BLaER1 treated with 17β-estradiol and CSF1 and Interleukin-3, amounts not matched to agents 10 nM and 100 nM (cell line): Measurements from ENCODE around the gene DOCK1.

Experiments
- H3K27ac ChIP-seq, 11 experiments: shearing (Covaris generic); formaldehyde crosslinking; 2 replicates each; pipeline ENCODE4 v1.8.1; 2022
- H3K27me3 ChIP-seq, 11 experiments: shearing (Covaris generic); formaldehyde crosslinking; 2 replicates each; pipeline ENCODE4 v1.8.1; 2022
- H3K36me3 ChIP-seq, 11 experiments: shearing (Covaris generic); formaldehyde crosslinking; 2 replicates each; pipeline ENCODE4 v1.8.1; 2022
- H3K4me1 ChIP-seq, 10 experiments: shearing (Covaris generic); formaldehyde crosslinking; 2 replicates each; pipeline ENCODE4 v1.8.1; 2022
- H3K4me2 ChIP-seq, 11 experiments: shearing (Covaris generic); formaldehyde crosslinking; 2 replicates each; pipeline ENCODE4 v1.8.1; 2022
- H3K4me3 ChIP-seq, 10 experiments: shearing (Covaris generic); formaldehyde crosslinking; 2 replicates each; pipeline ENCODE4 v1.8.1; 2022
- H3K9ac ChIP-seq, 11 experiments: shearing (Covaris generic); formaldehyde crosslinking; 2 replicates each; pipeline ENCODE4 v1.8.1; 2022
- H3K9me3 ChIP-seq, 11 experiments: shearing (Covaris generic); formaldehyde crosslinking; replicated peaks in 1 of 11; 2 replicates each; pipeline ENCODE4 v1.8.1; 2022
- H4K20me1 ChIP-seq, 11 experiments: shearing (Covaris generic); formaldehyde crosslinking; 2 replicates each; pipeline ENCODE4 v1.8.1; 2022
- Cebpa-rat ChIP-seq, 11 experiments: shearing (Covaris generic); IDR thresholded peaks; 2 replicates each; pipeline ENCODE4 v1.8.1; 2022

DOCK1 gene

GRCh38 chr10:126939706-126940105 is 34.5 kb downstream of the DOCK1 start:
- Histone ChIP-seq H3K4me3 (no peak overlapping the region), H3K27ac (no peak overlapping the region), H3K9me3 (peaks cover 0 to 12% (median 4%) of the 10 kb centered on the region in 11 experiments; a peak in 5 of 22 replicates), H3K9ac (no peak overlapping the region), H4K20me1 (no peaks in the 10 kb centered on the region), H3K36me3 (no peaks in the 10 kb centered on the region), H3K4me2 (no peak overlapping the region), H3K4me1 (peaks cover 0 to 7% (median 0%) of the 10 kb centered on the region in 10 experiments; a peak in 3 of 20 replicates), H3K27me3 (no peaks in the 10 kb centered on the region)
- TF ChIP-seq Cebpa-rat (IDR thresholded peaks at IDR 0.05), result no peak

GRCh38 chr10:126940670-126941310 is 35.6 kb downstream of the DOCK1 start:
- H3K4me1 ChIP-seq, result no peaks in the 10 kb centered on the region
- no peak overlapping the region for H3K9ac ChIP-seq
- H3K4me2 ChIP-seq, result no peak overlapping the region
- H3K27ac ChIP-seq, result no peak overlapping the region
- peaks cover 0 to 12% (median 4%) of the 10 kb centered on the region in 11 experiments; a peak in 5 of 22 replicates for H3K9me3 ChIP-seq
- no peaks in the 10 kb centered on the region for H4K20me1 ChIP-seq
- no peak for TF ChIP-seq Cebpa-rat (IDR thresholded peaks at IDR 0.05)
- no peak overlapping the region for H3K4me3 ChIP-seq
- no peaks in the 10 kb centered on the region for H3K36me3 ChIP-seq
- H3K27me3 ChIP-seq, result no peaks in the 10 kb centered on the region

DNA sequence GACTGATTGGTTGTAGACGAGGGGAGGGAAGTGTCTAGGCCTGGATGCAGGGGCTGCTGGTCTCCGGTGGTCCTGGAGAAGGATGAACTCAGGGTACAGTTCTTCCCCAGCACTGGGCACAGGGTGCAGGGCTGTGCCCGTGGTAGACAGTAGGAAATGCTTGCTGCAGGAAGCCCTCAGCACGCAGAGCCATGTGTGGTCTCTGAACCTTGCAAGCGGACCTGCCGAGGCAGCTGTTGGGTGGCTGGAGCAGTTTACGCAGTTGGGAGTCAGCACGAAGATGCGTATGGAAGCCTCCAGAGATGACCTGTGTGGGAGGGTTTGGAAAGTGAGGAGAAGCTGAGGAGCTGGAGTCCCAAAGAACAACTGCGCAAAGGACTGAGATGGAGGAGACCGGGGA is 39.0 kb downstream of the DOCK1 start:
- H3K27ac ChIP-seq, result no peak overlapping the region
- TF ChIP-seq Cebpa-rat (IDR thresholded peaks at IDR 0.05), result no peak
- no peak overlapping the region for H3K4me3 ChIP-seq
- H3K36me3 ChIP-seq, result no peaks in the 10 kb centered on the region
- H3K4me2 ChIP-seq, result no peak overlapping the region
- H4K20me1 ChIP-seq, result no peaks in the 10 kb centered on the region
- H3K9ac ChIP-seq, result no peak overlapping the region
- H3K27me3 ChIP-seq, result no peaks in the 10 kb centered on the region
- no peaks in the 10 kb centered on the region for H3K4me1 ChIP-seq
- peaks cover 20 to 29% (median 24%) of the 10 kb centered on the region in 11 experiments for H3K9me3 ChIP-seq

DNA sequence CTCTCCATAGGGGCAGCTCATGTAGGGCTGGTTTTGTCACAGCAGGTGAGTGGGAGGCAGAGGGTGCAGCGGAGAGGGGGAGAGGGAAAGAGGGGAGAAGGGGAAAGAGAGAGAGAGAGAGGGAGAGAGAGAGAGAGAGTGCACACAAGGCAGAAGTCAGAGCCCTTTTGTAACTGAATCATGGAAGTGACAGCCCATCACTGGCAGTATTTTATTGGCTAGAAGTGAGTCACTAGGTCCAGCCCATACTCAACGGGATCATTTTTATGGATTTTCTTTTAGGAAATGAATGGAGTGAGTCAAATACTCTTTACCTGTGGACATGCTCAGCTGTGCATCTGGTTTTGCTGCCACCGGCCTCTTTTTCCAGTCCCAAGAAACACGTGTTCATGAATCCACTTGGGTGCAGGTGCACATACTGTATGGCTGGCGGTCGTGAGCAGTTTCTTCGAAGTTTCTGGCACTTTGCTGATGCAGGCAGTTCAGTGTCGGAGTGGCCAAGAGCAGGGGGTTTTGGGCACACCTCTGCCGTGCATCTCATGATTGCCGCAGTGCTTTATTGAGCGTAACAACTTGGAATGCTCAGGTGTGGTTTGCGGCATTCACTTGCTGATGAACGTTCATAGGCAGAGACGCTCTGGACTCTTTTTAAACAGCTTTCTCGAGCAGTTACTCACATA is 40.3 kb downstream of the DOCK1 start:
- H3K4me1 ChIP-seq, result no peaks in the 10 kb centered on the region
- no peak overlapping the region for H3K27ac ChIP-seq
- H3K4me2 ChIP-seq, result no peak overlapping the region
- no peaks in the 10 kb centered on the region for H3K36me3 ChIP-seq
- H3K9me3 ChIP-seq, result peaks cover 26 to 41% (median 36%) of the 10 kb centered on the region in 11 experiments
- no peak for TF ChIP-seq Cebpa-rat (IDR thresholded peaks at IDR 0.05)
- H3K9ac ChIP-seq, result no peak overlapping the region
- no peaks in the 10 kb centered on the region for H3K27me3 ChIP-seq
- no peak overlapping the region for H3K4me3 ChIP-seq
- no peaks in the 10 kb centered on the region for H4K20me1 ChIP-seq

DNA sequence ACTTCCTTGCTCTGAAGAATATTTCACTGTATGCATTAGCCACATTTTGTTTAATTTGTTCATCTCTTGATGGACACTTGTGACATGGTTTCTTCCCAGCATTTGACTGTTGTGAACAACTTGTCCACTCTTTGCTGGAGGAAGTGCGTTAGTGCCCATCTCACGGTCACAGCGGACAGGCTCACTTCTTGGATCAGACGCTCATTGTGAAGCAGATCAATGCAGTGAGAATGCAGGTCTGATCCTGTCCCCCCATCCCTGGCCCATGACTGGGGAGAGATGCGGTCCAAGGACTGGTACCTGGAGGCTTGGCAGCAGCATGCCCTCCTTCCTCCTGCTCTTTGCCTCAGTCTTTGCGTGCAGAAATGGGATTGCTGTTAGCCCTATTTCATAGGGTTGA is 41.5 kb downstream of the DOCK1 start:
- Histone ChIP-seq H3K9ac (no peak overlapping the region), H3K4me2 (no peak overlapping the region), H3K27ac (no peak overlapping the region), H4K20me1 (no peaks in the 10 kb centered on the region), H3K4me3 (no peak overlapping the region), H3K36me3 (no peaks in the 10 kb centered on the region), H3K4me1 (no peaks in the 10 kb centered on the region), H3K27me3 (no peaks in the 10 kb centered on the region), H3K9me3 (peaks cover 38 to 54% (median 49%) of the 10 kb centered on the region in 11 experiments)
- no peak for TF ChIP-seq Cebpa-rat (IDR thresholded peaks at IDR 0.05)

- TF ChIP-seq Cebpa-rat (IDR thresholded peaks at IDR 0.05), result no peak
- Histone ChIP-seq H3K36me3 (no peaks in the 10 kb centered on the region), H3K4me3 (no peak overlapping the region), H3K27me3 (no peaks in the 10 kb centered on the region), H3K4me1 (peaks cover 0 to 8% (median 5%) of the 10 kb centered on the region in 10 experiments; a peak in 11 of 20 replicates), H3K4me2 (no peak overlapping the region), H3K27ac (no peak overlapping the region), H3K9ac (no peak overlapping the region), H4K20me1 (no peaks in the 10 kb centered on the region), H3K9me3 (peaks cover 56 to 67% (median 64%) of the 10 kb centered on the region in 11 experiments)
Observed at GRCh38 chr10:126948355-126949160, 43.3 kb downstream of the DOCK1 start.

DNA sequence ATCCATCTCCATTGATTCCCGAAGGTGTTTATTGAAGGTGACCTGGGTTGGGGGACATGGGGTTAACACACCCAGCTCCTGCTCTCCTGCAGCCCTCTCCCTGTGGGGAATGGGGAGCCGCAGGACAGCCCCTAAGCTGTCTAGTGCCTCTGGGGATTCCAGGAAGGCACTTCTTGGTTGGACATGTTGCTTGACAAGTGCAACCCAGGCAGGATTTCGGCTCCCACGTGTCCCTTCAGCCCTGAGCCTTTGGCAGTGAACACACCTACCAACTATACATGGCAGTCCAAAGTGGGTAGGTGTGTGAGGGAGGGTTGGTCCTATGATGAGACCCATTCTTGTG is 43.9 kb downstream of the DOCK1 start:
- TF ChIP-seq Cebpa-rat (IDR thresholded peaks at IDR 0.05), result no peak
- Histone ChIP-seq H3K4me2 (no peak overlapping the region), H3K4me1 (peaks cover 0 to 14% (median 10%) of the 10 kb centered on the region in 10 experiments; a peak in 11 of 20 replicates), H3K27ac (no peak overlapping the region), H3K4me3 (no peak overlapping the region), H3K36me3 (no peaks in the 10 kb centered on the region), H3K9ac (no peak overlapping the region), H3K9me3 (peaks cover 58 to 68% (median 65%) of the 10 kb centered on the region in 11 experiments), H3K27me3 (no peaks in the 10 kb centered on the region), H4K20me1 (no peaks in the 10 kb centered on the region)

- Histone ChIP-seq H3K27ac (no peak overlapping the region), H3K9me3 (peaks cover 58 to 68% (median 65%) of the 10 kb centered on the region in 11 experiments), H3K27me3 (no peaks in the 10 kb centered on the region), H3K9ac (no peak overlapping the region), H3K4me1 (peaks cover 0 to 28% (median 21%) of the 10 kb centered on the region in 10 experiments; a peak in 16 of 20 replicates), H3K4me3 (no peak overlapping the region), H3K36me3 (no peaks in the 10 kb centered on the region), H3K4me2 (no peak overlapping the region), H4K20me1 (no peaks in the 10 kb centered on the region)
- no peak for TF ChIP-seq Cebpa-rat (IDR thresholded peaks at IDR 0.05)
Observed at GRCh38 chr10:126950401-126951105, 45.3 kb downstream of the DOCK1 start.

GRCh38 chr10:126953886-126954285 is 48.7 kb downstream of the DOCK1 start:
- Histone ChIP-seq H3K36me3 (no peaks in the 10 kb centered on the region), H4K20me1 (no peaks in the 10 kb centered on the region), H3K9me3 (peaks cover 40 to 49% (median 44%) of the 10 kb centered on the region in 11 experiments), H3K27ac (no peak overlapping the region), H3K4me3 (no peak overlapping the region), H3K27me3 (no peaks in the 10 kb centered on the region), H3K9ac (no peak overlapping the region), H3K4me1 (peaks cover 0 to 42% (median 32%) of the 10 kb centered on the region in 10 experiments; a peak in 16 of 20 replicates), H3K4me2 (peak overlapping the region in 8 of 11 experiments; percentile 9 to 84 (median 76); a peak in 15 of 22 replicates)
- TF ChIP-seq Cebpa-rat (IDR thresholded peaks at IDR 0.05), result no peak
